ENCODE data around the gene CDC42EP1.
A peak's percentile ranks its signal among the peaks of the same experiment; 100 is the strongest.

Gene CDC42EP1

DNA sequence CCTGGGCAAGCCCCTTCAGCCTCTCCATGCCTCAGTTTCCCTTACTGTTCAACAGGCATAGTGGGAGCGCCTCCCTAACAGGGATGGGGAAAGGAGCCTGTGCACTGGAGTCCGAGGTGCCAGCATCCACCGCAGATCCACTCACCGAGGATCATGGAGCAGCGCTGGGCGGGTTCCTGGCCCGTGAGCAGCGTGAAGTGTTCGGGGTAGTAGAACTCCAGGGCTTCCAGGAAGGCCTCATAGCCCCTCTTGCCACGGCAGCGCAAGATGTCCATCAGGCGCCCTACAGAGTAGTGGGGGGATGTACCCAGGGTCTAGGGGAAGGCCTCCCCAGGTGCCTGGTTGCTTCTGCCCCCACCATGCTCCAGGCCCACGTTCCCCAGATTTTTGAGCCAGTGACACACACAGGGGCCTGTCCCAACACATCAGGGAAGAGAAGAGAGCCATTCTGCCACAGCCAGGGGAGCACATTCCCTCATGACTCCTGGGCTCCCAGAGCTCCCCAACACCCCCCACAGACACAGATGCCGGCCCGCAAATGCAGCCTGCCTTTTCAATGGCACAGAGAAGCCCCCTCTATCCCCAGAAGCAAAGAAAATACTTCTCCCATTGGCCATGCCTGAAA is 42.3 kb upstream of the CDC42EP1 start:
- no peak for DNase-seq (ENCODE audit: low read depth)
- TF ChIP-seq CTCF (IDR thresholded peaks at IDR 0.05; ENCODE audit: low read length, missing control alignments): no peak
- H3K4me3 ChIP-seq (replicated peaks; ENCODE audit: low read depth, low read length): peak overlapping the region; percentile 61

DNA sequence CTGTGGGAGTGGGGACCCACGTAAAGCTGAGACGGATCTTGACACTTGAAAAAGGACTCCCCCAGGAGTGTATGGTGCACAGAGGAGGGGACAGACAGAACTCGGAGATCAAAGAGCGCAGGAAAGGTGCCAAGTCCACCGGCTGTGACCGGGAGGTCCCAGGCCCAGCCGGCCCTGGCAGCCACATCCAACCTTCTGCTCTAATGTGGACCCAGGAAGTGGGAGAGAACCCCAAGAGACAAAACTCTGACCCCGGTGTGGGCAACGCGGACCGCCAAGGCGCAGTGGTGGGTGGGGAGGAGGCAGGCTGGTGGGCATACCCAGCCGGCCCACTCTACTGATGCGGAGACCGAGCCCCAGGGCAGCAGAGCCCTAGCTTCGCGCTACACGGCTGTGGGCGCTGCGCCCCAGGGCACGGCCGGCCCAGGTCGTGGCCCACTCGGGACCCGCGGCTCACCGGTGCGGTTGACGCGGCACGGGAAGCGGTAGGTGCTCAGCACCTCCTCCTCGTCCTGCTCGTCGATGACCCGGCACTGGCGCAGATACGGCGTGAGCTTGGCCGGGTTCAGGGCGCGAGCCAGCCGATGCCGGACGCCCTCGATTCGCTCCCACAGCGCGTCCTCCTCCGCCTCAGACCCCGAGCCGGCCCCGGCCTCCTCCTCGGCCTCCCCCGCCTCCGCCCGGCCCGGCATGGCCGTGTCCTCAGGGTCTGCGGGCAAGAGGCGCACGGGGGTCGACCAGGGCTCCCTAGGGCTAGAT is 41.6 kb upstream of the CDC42EP1 start:
- H3K4me3 ChIP-seq (replicated peaks; ENCODE audit: low read depth, low read length): peak overlapping the region; percentile 61
- no peak for TF ChIP-seq CTCF (IDR thresholded peaks at IDR 0.05; ENCODE audit: low read length, missing control alignments)
- no peak for DNase-seq (ENCODE audit: low read depth)

- peak within 1 kb of the TSS; percentile 61 for H3K4me3 ChIP-seq (replicated peaks; ENCODE audit: low read depth, low read length)
- TF ChIP-seq CTCF (IDR thresholded peaks at IDR 0.05; ENCODE audit: low read length, missing control alignments): no peak
- no peak for DNase-seq (ENCODE audit: low read depth)
Observed at GRCh38 chr22:37519268-37520195, 40.7 kb upstream of the CDC42EP1 start, which contains the start of gene CARD10. Gene CARD10, minus strand, starts transcription at chr22:37519415. Its CDS starts 215 bp downstream, at chr22:37519200.

DNA sequence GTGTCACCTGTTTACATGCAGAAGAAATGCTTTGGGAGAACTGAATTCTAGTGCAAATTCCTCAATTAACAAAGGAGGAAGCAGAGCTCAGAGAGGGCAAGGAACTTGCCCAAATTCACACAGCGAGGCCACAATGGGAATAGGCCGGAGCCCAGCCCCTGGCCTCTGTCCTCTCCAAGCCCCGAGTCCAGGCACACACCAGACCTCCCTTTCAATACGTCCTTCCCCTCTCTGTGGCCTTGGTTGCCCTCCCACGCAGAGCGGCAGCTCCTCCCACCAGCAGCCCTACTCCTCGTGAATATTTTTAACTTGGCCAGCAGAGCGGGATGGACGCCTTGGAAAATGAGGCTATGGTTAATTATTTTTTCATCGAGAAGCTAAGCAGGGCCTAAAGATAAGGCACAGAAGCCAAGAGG is 39.5 kb upstream of the CDC42EP1 start:
- TF ChIP-seq CTCF (IDR thresholded peaks at IDR 0.05; ENCODE audit: low read length, missing control alignments): no peak
- H3K4me3 ChIP-seq (replicated peaks; ENCODE audit: low read depth, low read length): no peak overlapping the region
- DNase-seq (ENCODE audit: low read depth): no peak

- no peak for TF ChIP-seq CTCF (IDR thresholded peaks at IDR 0.05; ENCODE audit: low read length, missing control alignments)
- no peak for DNase-seq (ENCODE audit: low read depth)
- H3K4me3 ChIP-seq (replicated peaks; ENCODE audit: low read depth, low read length): no peak overlapping the region
Observed at GRCh38 chr22:37521236-37521739, 39.0 kb upstream of the CDC42EP1 start.

DNA sequence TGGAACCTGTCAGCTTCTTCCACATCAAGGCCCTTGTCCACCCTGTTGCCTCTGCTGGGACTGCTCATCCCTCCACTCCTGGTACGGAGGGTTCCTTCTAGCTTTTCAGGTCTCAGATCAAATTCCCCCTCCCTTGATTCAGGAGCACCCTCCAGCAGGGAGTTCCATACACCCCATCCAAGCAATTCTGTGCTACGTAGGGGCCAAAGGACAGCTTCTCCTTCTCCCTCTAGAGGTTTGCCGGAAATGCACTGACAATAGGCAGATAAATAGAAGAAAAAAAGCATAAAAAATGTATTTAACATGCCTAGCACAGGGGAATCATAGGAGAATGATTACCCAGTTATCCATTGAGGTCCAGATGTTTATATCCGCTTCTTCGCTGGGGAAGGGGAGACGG is 37.8 kb upstream of the CDC42EP1 start:
- TF ChIP-seq CTCF (IDR thresholded peaks at IDR 0.05; ENCODE audit: low read length, missing control alignments): peak; percentile 14
- H3K4me3 ChIP-seq (replicated peaks; ENCODE audit: low read depth, low read length): no peak overlapping the region

More for the DNA sequence above, 37.8 kb upstream of the CDC42EP1 start:
- DNase-seq (ENCODE audit: low read depth): no peak

All from fibroblast of pulmonary artery (primary cell).